ENCODE data around the gene UNCX.

Gene UNCX

DNA sequence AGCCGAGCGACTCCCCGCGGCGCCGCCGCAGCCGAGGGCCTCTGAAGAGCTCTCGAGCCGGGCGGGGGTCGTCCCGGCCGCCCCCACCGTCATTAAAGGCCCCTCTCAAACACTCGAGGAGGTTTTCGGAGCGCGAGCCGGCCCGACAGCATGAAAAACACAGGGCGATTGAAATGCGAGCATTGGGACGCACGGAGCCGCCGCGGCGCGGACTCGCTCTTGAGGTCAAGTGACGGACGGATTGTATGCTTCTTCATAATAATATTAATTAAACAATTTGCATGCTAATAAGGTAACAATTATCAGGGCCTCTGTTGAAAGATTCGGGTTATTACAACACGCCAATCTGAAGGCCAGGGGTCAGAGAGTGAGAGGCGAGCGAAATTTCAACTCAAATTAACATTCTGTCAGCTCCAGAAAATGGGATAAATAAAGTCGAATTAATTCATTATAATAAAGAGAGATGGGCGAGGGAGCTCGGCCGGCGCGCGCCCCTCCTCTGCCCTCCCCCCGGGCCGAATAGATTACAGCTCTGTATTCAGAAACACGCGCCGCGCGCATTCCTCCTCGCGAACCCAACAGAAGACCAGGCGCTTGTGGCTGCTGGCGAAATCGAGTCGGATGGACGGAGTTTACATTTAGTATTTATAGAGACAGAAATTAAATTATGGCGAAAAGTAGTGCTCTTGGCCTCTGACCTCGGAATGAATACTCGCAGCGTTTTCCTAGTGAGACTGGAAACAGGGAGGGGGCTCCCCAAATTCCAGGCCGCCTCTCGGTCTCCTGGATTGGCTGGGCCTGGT lies 2.1 kb upstream of the UNCX start:
- Histone ChIP-seq H3K27me3 (peaks cover 94% of the 10 kb centered on the region), H3K9me3 (no peaks in the 10 kb centered on the region), H3K36me3 (no peaks in the 10 kb centered on the region), H3K4me1 (no peaks in the 10 kb centered on the region), H3K4me3 (ENCODE audit: low read depth, low read length) (no peak overlapping the region)
- TF ChIP-seq, protein P1, sequence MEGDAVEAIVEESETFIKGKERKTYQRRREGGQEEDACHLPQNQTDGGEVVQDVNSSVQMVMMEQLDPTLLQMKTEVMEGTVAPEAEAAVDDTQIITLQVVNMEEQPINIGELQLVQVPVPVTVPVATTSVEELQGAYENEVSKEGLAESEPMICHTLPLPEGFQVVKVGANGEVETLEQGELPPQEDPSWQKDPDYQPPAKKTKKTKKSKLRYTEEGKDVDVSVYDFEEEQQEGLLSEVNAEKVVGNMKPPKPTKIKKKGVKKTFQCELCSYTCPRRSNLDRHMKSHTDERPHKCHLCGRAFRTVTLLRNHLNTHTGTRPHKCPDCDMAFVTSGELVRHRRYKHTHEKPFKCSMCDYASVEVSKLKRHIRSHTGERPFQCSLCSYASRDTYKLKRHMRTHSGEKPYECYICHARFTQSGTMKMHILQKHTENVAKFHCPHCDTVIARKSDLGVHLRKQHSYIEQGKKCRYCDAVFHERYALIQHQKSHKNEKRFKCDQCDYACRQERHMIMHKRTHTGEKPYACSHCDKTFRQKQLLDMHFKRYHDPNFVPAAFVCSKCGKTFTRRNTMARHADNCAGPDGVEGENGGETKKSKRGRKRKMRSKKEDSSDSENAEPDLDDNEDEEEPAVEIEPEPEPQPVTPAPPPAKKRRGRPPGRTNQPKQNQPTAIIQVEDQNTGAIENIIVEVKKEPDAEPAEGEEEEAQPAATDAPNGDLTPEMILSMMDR (IDR thresholded peaks at IDR 0.05; ENCODE audit: low read depth, low read length): no peak
- no peak for DNase-seq

DNA sequence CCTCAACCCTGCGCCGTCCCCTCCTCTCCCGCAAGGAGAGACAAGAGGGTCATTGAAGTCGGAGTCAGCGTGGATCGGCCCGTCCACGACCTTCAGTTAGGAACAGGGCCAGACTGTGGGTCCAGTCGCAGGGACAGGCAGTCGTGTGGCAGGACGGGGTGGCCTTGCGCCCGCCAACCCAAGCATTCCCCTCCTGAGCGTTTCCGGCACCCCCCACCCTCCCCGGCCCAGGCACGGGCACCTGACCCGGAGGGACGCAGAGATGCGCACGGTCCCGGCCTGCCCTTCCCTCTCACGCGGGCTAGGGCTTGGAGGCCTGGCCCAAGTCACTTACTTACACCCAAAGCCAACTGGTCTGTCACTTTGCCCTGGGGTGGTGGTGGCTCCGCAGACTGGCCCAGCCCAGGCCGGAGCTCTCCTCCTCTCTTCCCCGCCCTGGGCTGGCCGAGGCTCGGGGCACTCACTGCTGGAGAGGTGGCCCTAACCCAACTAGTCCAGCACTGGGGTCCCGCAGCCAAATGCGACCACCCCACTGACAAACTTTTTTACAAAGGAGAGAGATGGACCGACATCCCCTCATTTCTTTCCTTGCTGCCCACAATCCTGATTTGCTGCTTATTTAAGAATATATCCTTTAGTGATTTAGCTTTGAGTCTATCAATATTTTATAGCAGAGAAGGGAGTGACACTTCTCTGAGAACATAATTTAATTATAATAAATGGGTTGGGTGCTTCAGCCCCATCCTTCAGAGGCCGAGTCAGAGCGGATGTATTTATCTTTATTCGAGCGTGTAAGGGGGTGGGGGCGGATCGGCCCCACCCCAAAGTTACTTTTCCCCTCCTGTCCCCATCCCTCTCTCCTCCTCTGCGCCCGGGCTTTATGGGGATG lies 1.2 kb upstream of the UNCX start:
- no peak for DNase-seq
- H3K9me3 ChIP-seq: no peaks in the 10 kb centered on the region
- H3K4me1 ChIP-seq: no peaks in the 10 kb centered on the region
- peaks cover 94% of the 10 kb centered on the region for H3K27me3 ChIP-seq
- H3K36me3 ChIP-seq: no peaks in the 10 kb centered on the region
- no peak overlapping the region for H3K4me3 ChIP-seq (ENCODE audit: low read depth, low read length)
- TF ChIP-seq, protein P1 (IDR thresholded peaks at IDR 0.05; ENCODE audit: low read depth, low read length): no peak

- peaks cover 94% of the 10 kb centered on the region for H3K27me3 ChIP-seq
- no peak overlapping the region for H3K4me3 ChIP-seq (ENCODE audit: low read depth, low read length)
- no peak for DNase-seq
Measured at GRCh38 chr7:1232103-1232466, 587 bp upstream of the UNCX start.

DNA sequence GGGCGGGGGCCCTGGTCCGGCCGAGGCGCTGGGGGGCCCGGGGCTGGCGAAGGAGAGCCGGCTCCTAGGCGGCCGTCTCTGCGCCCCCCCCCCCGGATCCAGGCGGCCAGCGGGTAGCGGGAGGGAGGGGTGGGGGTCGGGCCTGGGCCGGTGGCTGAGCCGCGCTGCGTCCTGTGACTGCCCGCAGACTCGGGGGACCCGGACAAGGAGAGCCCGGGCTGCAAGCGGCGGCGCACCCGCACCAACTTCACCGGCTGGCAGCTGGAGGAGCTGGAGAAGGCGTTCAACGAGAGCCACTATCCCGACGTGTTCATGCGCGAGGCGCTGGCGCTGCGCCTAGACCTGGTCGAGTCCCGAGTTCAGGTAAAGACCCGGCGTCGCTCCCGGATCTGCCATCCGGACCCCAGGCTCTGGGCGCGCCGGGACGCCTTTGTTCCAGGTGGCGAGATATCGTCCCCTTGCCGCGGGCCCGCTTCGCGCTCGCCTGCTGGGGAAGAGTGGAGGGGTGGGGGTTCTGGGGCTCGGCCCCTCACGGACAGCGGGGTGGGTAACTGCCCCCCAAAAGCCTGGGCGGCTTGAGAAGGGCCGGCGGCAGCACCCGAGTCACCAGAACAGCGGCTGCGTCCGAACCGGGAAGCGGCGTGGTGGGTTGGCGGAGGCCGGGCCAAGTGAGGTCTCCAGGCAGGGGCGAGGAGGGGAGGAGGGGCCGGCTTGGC lies 819 bp downstream of the UNCX start:
- TF ChIP-seq, protein P1 (IDR thresholded peaks at IDR 0.05; ENCODE audit: low read depth, low read length): no peak
- no peaks in the 10 kb centered on the region for H3K9me3 ChIP-seq
- H3K36me3 ChIP-seq: no peaks in the 10 kb centered on the region
- no peaks in the 10 kb centered on the region for H3K4me1 ChIP-seq
- peaks cover 94% of the 10 kb centered on the region for H3K27me3 ChIP-seq
- DNase-seq: peak; percentile 4
- no peak overlapping the region for H3K4me3 ChIP-seq (ENCODE audit: low read depth, low read length)

More at GRCh38 chr7:1232103-1232466, 587 bp upstream of the UNCX start:
- TF ChIP-seq, protein P1 (IDR thresholded peaks at IDR 0.05; ENCODE audit: low read depth, low read length): no peak
- Histone ChIP-seq H3K9me3 (no peaks in the 10 kb centered on the region), H3K4me1 (no peaks in the 10 kb centered on the region), H3K36me3 (no peaks in the 10 kb centered on the region)

- H3K4me3 ChIP-seq (ENCODE audit: low read depth, low read length): no peak overlapping the region
- peaks cover 94% of the 10 kb centered on the region for H3K27me3 ChIP-seq
- DNase-seq: no peak
- no peaks in the 10 kb centered on the region for H3K4me1 ChIP-seq
- H3K36me3 ChIP-seq: no peaks in the 10 kb centered on the region
- TF ChIP-seq, protein P1 (IDR thresholded peaks at IDR 0.05; ENCODE audit: low read depth, low read length): no peak
- H3K9me3 ChIP-seq: no peaks in the 10 kb centered on the region
Measured at GRCh38 chr7:1234049-1234880, 1.6 kb downstream of the UNCX start.

Measured in BE2C (cell line).